NCI-H2081 (cell line): ENCODE results near the gene LDB2.

ENCODE experiments used
- DNase-seq, 2 experiments: peaks; one replicate each; lab custom pipeline; 2025; lab: John Stamatoyannopoulos, UW

The LDB2 gene

GRCh38 chr4:16843831-16844508, 54.5 kb downstream of the LDB2 start:
- no peak for DNase-seq

- no peak for DNase-seq
These were observed 60.1 kb downstream of the LDB2 start for GRCh38 chr4:16838226-16838875.

- no peak for DNase-seq
These were observed 61.0 kb downstream of the LDB2 start for GRCh38 chr4:16837475-16837874.

DNA sequence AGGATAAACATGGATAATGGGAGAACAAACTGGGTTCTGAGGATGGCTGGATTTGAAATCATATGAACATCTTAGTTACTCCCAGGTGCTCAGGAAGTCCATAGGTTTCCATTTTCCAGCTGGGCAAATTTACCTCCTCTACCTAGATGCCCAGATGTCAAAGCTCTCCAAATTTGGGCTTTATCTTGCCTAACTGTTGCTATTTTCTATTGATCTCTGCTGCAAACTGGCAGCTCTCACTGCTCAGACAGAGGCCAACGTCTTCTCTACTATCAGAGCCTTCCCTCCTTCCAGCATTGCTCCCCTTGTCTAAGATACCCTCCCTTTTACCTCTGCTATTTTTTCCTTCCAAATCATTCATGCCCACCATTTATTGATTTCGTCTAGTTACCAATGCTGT, 62.1 kb downstream of the LDB2 start:
- DNase-seq = no peak

GRCh38 chr4:16835597-16836247, 62.7 kb downstream of the LDB2 start:
- DNase-seq = no peak

DNA sequence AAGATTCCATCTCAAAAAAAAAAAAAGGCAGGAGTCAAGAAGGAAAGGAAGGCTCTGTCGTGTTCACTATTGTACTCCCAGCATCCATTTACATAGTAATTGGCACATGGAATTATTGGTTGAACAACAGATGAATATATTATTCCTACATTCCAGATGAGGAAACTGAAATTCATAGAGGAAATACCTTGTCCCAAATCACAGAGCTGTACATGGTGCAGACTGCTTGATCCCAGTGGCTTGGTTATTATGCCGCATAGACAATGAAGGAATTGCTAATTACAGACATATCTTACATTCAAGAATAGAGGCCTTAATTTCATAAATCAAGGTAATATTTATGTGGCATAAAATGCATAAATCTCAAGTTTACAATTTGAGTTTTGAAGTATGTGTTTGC, 63.6 kb downstream of the LDB2 start:
- no peak for DNase-seq

- DNase-seq = no peak
These were observed 64.7 kb downstream of the LDB2 start for GRCh38 chr4:16833722-16834121.

- DNase-seq = no peak
These were observed 68.4 kb downstream of the LDB2 start for GRCh38 chr4:16830081-16830480.

GRCh38 chr4:16827794-16828724, 70.4 kb downstream of the LDB2 start:
- DNase-seq = no peak

GRCh38 chr4:16827045-16827444, 71.4 kb downstream of the LDB2 start:
- no peak for DNase-seq

- no peak for DNase-seq
These were observed 72.0 kb downstream of the LDB2 start for GRCh38 chr4:16826406-16826910.

- no peak for DNase-seq
These were observed 74.1 kb downstream of the LDB2 start for GRCh38 chr4:16824278-16824806.

DNA sequence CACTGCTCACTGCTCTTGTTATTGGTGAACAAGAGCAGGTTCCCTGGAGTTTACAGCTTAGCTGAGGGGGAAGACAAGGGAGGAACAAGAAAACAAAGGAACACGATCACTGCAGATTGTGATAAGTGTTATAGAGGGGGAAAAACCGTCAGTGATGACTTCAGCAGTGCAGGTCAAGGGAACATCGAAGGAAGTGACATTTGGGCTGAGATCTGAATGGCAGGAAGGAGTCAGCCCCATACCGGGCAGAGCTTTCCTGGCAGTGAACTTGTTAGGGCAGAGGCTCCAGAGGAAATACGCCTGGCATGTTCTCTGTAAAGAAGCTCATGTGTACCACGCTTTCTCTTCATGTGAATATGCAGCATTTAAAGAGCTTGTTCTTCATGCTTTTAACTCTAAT, 78.1 kb downstream of the LDB2 start:
- DNase-seq = no peak

- DNase-seq = no peak
These were observed 78.8 kb downstream of the LDB2 start for GRCh38 chr4:16819652-16820051.

GRCh38 chr4:16818005-16818404, 80.4 kb downstream of the LDB2 start:
- DNase-seq = no peak

- no peak for DNase-seq
These were observed 81.2 kb downstream of the LDB2 start for GRCh38 chr4:16817286-16817685.

- no peak for DNase-seq
These were observed 84.1 kb downstream of the LDB2 start for GRCh38 chr4:16814361-16814760.

- DNase-seq = no peak
These were observed 86.4 kb downstream of the LDB2 start for GRCh38 chr4:16812041-16812440.

GRCh38 chr4:16809943-16810342, 88.5 kb downstream of the LDB2 start:
- DNase-seq = no peak

GRCh38 chr4:16809064-16809463, 89.4 kb downstream of the LDB2 start:
- DNase-seq = no peak

DNA sequence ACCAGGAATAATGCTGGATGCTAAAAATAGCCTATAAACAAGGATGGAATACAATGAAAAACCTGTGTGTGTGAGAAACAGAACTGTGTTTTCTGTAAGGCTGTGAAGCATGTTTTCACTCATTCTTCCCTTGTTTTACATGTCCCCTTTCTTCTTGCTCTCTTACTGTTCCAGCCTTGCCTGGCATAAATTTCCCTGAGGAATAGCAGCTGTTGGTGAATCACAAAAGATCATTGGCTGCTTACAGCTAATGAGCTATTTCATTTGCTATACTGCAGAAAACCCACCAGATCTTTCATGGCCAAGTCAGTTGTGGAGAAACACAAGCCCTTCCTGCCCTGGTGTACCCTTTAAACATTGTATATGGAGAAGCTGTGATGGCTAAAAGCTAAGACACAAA, 91.1 kb downstream of the LDB2 start:
- DNase-seq = no peak

- DNase-seq = no peak
These were observed 93.9 kb downstream of the LDB2 start for GRCh38 chr4:16804581-16804980.
